NB4 (cell line): ENCODE results near the gene GOSR2.

Experiments
- CTCF ChIP-seq: IDR thresholded peaks from one replicate; pipeline ENCODE4 v1.5.1; 2012; ENCODE audit warnings: low read depth, low read length
- POLR2A ChIP-seq: IDR thresholded peaks from 2 replicates; pipeline ENCODE4 v1.6.1; 2011; ENCODE audit warnings: mild to moderate bottlenecking; ENCODE audit not compliant: insufficient read length; ENCODE audit errors: extremely low read depth

DNA sequence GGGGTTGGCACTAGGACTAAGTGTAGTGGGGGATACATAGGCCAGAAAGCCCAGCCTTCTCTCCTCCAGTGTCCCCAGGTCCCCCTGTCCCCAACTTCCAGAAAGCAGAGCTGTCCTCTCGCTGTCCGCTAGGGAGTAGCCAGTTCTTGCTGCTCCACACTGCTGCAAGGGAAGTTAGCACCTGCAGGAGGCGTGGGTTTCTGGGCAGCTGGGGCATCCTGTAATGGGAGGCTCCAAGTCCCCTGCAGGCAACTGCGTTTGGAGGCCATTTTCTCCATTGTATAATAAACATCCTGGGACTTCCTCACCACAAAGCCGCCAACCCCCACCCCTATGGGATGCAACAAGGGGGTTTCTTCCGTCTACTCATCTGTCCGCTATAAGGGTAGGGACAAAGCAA, 54.4 kb downstream of the GOSR2 start:
- TF ChIP-seq POLR2A: no peak
- TF ChIP-seq CTCF: peak; percentile 44
